T-helper 17 cell (primary cell): ENCODE measurements around the gene TUBB. TPM values are rescaled to one million over a fixed set of nuclear protein-coding genes. Genes with fewer than 3 reads are reported as not detected.

Source experiments
- ATAC-seq: fragments of 150-1000 bp; cut with Tn5 transposase; 2 replicates; pipeline ENCODE4 v1.10.0; 2021; ENCODE audit warnings: mild to moderate bottlenecking, moderate library complexity
- DNase-seq, 3 donors: peaks; one replicate each; pipeline versions ENCODE4 v3.0.0 to v3.0.0-alpha.2; 2020 to 2021
- H3K9me3 ChIP-seq: one replicate; pipeline ENCODE4 v1.7.0; 2013; ENCODE audit warnings: low read length, mild to moderate bottlenecking; ENCODE audit not compliant: control insufficient read depth, poor library complexity, severe bottlenecking
- H3K27ac Mint-ChIP-seq: one replicate; pipeline ENCODE4 v1.8.0; 2022; ENCODE audit warnings: mild to moderate bottlenecking, moderate library complexity, mixed read lengths
- H3K27me3 Mint-ChIP-seq: one replicate; pipeline ENCODE4 v1.8.0; 2022; ENCODE audit warnings: mixed read lengths
- H3K36me3 Mint-ChIP-seq: one replicate; pipeline ENCODE4 v1.8.0; 2022; ENCODE audit warnings: low read depth, mixed read lengths
- H3K4me1 Mint-ChIP-seq: one replicate; pipeline ENCODE4 v1.8.0; 2022; ENCODE audit warnings: mild to moderate bottlenecking, mixed read lengths
- H3K4me3 Mint-ChIP-seq: one replicate; pipeline ENCODE4 v1.8.0; 2022; ENCODE audit warnings: mild to moderate bottlenecking, moderate library complexity, mixed read lengths
- total RNA-seq, 4 donors: library from RNA in 2 of 4; stranded (reverse) in 2 of 4; gene quantifications; one replicate each; pipeline ENCODE4 v1.2.3 and lab custom pipeline; 2022 to 2026

TUBB gene
- total RNA-seq, 2 donors from 2014 or later: 104 to 108 TPM

DNA sequence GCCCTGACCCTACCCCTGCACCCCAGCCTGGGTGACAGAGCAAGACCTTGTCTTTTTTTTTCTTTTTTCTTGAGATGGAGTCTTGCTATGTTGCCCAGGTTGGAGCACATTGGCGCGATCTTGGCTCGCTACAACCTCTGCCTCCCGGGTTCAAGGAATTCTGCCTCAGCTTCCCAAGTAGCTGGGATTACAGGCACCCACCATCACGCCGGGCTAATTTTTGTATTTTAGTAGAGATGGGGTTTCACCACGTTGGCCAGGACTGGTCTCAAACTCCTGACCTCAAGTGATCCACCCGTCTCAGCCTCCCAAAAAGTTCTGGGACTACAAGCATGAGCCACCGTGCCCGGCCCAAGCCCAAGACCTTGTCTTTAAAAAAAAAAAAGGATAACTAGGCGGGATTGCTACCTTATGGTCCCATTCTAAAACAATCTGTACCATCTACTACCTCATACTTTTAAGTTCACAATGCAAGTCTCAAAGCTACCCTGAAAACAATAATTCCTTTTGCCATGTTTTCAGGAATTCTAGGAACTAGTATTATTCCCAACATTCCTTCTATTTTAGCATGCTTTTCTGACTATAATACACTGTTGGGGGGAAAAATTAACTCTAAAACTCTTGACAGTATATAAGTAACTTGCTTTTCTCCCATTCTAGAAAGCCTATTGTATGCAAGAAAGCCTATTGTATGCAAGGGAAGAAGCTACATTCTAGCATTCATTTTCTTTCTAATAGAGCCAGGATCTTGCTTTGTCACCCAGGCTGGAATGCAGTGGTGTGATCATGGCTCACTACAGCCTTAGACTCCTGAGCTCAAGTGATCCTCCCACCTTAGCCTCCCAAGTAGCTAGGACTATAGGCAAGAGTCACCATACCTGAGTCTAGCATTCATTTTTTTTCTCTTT, 6.6 kb downstream of the TUBB start:
- Mint-ChIP-seq H3K27ac (peak overlapping the region; percentile 27), H3K4me1 (peaks cover 47% of the 10 kb centered on the region), H3K27me3 (no peaks in the 10 kb centered on the region), H3K36me3 (peaks cover 8% of the 10 kb centered on the region), H3K4me3 (no peak overlapping the region)
- no peaks in the 10 kb centered on the region for H3K9me3 ChIP-seq
- no peak for ATAC-seq
- no peak for DNase-seq

DNA sequence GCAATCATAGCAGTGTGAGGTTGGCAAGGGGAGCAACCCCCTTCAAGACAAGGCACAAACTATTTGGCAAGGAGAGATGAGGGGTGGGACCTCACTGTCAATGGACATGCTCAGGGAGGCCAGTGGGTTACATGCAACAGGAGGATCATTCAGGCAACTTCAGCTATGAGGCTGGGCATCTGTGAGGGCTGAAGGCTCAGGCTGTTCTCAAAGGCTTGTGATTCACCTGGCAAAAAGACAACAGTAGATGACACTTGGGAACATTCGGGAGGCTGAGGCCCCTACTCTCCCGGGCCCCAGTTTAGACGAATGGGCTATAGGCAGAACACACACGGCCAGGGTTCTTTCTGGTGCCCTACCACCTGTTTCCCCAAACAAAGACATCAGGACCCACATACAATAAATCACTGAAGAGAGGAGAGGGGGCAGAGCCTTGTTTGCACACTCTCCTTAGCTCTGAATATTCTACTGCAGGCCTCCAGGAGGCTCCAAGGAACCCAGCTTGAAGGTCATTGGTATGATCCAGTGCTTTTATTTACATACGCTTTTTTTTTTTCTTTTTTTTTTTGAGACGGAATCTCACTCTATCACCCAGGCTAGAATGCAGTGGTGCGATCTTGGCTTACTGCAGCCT, 7.9 kb downstream of the TUBB start:
- Mint-ChIP-seq H3K27me3 (no peaks in the 10 kb centered on the region), H3K4me3 (no peak overlapping the region), H3K4me1 (peaks cover 38% of the 10 kb centered on the region), H3K36me3 (peaks cover 5% of the 10 kb centered on the region), H3K27ac (no peak overlapping the region)
- DNase-seq: no peak
- no peaks in the 10 kb centered on the region for H3K9me3 ChIP-seq
- ATAC-seq: no peak

- peak overlapping the region; percentile 60 for H3K4me3 Mint-ChIP-seq
- H3K27ac Mint-ChIP-seq: no peak overlapping the region
- no peaks in the 10 kb centered on the region for H3K27me3 Mint-ChIP-seq
- no peaks in the 10 kb centered on the region for H3K9me3 ChIP-seq
- ATAC-seq: peak; percentile 98
- peaks cover 24% of the 10 kb centered on the region for H3K4me1 Mint-ChIP-seq
- H3K36me3 Mint-ChIP-seq: no peaks in the 10 kb centered on the region
- DNase-seq: peak; percentile 72 to 77 (median 76)
Measured at GRCh38 chr6:30730601-30731435, 10.7 kb downstream of the TUBB start.

DNA sequence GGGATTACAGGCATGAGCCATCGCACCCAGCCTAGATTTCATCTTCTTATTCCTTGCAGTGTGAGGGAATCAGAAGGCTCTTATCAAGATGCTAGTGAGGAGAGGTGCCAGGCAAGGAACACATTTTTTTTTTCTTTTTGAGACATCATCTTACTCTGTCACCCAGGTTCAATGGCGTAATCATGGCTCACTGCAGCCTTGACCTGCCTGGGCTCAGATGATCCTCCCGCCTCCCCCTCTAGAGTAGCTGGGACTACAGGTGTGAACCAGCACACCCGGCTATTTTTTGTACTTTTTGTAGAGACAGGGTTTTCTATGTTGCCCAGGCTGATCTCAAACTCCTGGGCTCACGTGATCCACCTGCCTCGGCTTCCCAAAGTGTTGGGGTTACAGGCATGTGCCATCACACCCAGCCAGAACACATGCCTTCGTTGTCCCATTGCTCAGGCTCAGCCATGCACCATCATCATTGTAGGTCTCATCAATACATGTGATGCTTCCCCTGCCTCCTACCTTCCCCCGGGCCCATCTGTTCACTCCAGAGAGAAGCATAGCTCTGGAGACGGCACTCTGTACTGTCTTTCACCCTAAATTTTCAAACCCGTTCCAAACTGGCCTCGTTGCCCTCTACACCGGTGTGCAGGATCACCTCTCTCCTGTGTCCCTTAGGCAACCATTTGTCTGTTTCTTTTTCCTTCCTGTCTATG, 12.2 kb downstream of the TUBB start:
- Mint-ChIP-seq H3K4me1 (peaks cover 33% of the 10 kb centered on the region), H3K27ac (no peak overlapping the region), H3K27me3 (no peaks in the 10 kb centered on the region), H3K4me3 (peak overlapping the region; percentile 39), H3K36me3 (peaks cover 3% of the 10 kb centered on the region)
- ATAC-seq (no peak), DNase-seq (no peak)
- H3K9me3 ChIP-seq: no peaks in the 10 kb centered on the region

DNA sequence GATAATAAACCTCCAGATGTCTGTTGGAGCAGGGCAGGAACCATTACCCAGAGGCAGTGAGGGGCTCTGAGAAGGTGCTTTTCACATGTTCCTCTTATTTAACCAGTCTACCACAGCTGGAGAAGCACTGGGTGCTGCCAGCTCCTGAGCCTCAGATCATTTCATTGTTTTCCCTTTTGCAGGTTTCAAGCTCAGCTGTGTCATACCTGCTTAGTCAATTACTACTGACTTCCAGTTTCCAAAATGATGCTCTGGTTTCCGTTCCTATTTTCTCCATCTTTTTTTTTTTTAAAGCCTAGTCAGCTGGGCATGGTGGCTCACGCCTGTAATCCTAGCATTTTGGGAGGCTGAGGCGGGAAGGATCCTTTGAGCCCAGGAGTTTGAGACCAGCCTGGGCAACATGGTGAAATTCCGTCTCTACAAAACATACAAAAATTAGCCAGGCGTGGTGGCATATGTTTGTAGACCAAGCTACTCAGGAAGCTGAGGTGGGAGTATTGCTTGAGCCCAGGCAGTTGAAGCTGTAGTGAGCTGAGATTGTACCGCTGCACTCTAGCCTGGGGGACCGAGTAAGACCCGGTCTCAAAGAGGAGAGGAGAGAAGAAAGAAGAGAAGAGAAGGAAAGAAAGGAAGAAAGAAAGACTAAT, 15.6 kb downstream of the TUBB start:
- H3K27ac Mint-ChIP-seq: no peak overlapping the region
- peaks cover 43% of the 10 kb centered on the region for H3K4me1 Mint-ChIP-seq
- no peaks in the 10 kb centered on the region for H3K9me3 ChIP-seq
- H3K27me3 Mint-ChIP-seq: no peaks in the 10 kb centered on the region
- DNase-seq: no peak
- no peak for ATAC-seq
- peaks cover 3% of the 10 kb centered on the region for H3K36me3 Mint-ChIP-seq
- H3K4me3 Mint-ChIP-seq: peak overlapping the region; percentile 3

GRCh38 chr6:30738532-30738931, 18.4 kb downstream of the TUBB start:
- ATAC-seq: no peak
- Mint-ChIP-seq H3K4me3 (no peak overlapping the region), H3K4me1 (peaks cover 59% of the 10 kb centered on the region), H3K27me3 (no peaks in the 10 kb centered on the region), H3K36me3 (peaks cover 11% of the 10 kb centered on the region), H3K27ac (no peak overlapping the region)
- no peak for DNase-seq
- no peaks in the 10 kb centered on the region for H3K9me3 ChIP-seq

GRCh38 chr6:30740540-30740870, 20.4 kb downstream of the TUBB start:
- Mint-ChIP-seq H3K4me1 (peaks cover 63% of the 10 kb centered on the region), H3K27me3 (no peaks in the 10 kb centered on the region), H3K36me3 (peaks cover 11% of the 10 kb centered on the region), H3K4me3 (peak overlapping the region; percentile 41), H3K27ac (peak overlapping the region; percentile 63)
- no peak for ATAC-seq
- DNase-seq: no peak
- no peaks in the 10 kb centered on the region for H3K9me3 ChIP-seq

DNA sequence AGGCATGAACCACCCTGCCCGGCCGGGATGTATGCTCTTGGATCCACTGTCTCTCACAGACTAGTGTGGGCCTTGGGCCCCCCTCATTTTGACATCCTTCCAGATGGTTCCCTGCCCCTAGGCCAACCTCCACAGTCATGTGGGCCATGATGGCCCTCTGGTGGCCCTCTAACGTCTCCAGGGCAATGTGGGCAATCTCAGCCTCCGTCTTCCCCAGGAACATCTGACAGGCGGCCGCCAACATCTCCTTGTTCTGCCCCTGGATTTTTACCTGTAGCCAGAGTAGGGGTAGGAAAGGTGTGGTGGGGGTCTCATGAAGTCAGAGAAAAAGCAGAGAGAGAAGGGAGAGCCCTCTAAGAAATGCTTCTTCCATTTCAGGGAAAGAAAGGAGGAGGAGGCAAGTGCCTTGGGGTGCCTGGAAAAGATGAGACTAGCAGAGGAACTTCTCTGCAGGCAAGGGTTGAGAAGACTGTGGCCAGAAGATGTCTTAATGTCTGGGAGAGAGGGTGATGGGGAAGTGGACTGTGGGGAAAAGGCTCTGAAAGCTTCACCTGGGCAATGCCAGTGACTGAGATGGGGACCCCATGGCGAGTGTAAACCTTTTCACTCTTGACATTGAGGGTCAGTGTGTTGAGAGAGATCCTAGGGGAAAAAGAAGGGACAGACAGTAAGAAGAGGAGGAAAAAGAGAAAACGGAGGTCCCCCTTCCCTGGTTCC, 21.1 kb downstream of the TUBB start:
- Mint-ChIP-seq H3K27me3 (no peaks in the 10 kb centered on the region), H3K4me1 (peaks cover 60% of the 10 kb centered on the region), H3K36me3 (peaks cover 11% of the 10 kb centered on the region), H3K27ac (peak overlapping the region; percentile 92), H3K4me3 (peak overlapping the region; percentile 95)
- ATAC-seq (no peak), DNase-seq (no peak)
- no peaks in the 10 kb centered on the region for H3K9me3 ChIP-seq

DNA sequence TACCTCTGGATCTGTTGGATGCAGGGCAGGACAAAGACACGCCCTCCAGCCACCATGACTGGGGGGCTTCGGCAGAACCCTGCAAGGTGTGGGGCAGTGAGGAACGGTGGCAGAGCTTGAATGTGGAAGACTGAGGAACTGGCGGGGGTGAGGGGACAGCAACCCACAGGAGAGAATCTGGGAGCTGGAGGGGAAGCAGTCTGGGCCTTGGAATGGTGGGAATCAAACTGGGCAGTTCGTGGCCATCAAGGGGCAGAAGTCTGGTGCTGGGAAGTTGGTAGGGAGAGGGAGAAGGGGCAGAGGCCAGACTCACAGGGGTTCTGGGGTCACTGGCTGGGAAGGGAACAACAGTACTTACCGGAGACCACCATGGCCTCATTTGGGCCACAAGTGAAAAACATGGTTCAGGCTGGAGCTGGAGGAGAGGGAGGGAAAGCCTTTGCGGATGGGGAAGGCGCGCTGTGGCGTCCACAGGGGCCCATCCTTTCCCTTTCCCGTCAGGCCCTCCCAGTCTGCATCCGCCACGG, 21.7 kb downstream of the TUBB start:
- no peaks in the 10 kb centered on the region for H3K9me3 ChIP-seq
- H3K36me3 Mint-ChIP-seq: peaks cover 10% of the 10 kb centered on the region
- H3K4me3 Mint-ChIP-seq: peak overlapping the region; percentile 95
- DNase-seq (no peak), ATAC-seq (no peak)
- peaks cover 56% of the 10 kb centered on the region for H3K4me1 Mint-ChIP-seq
- H3K27ac Mint-ChIP-seq: peak overlapping the region; percentile 92
- no peaks in the 10 kb centered on the region for H3K27me3 Mint-ChIP-seq

DNA sequence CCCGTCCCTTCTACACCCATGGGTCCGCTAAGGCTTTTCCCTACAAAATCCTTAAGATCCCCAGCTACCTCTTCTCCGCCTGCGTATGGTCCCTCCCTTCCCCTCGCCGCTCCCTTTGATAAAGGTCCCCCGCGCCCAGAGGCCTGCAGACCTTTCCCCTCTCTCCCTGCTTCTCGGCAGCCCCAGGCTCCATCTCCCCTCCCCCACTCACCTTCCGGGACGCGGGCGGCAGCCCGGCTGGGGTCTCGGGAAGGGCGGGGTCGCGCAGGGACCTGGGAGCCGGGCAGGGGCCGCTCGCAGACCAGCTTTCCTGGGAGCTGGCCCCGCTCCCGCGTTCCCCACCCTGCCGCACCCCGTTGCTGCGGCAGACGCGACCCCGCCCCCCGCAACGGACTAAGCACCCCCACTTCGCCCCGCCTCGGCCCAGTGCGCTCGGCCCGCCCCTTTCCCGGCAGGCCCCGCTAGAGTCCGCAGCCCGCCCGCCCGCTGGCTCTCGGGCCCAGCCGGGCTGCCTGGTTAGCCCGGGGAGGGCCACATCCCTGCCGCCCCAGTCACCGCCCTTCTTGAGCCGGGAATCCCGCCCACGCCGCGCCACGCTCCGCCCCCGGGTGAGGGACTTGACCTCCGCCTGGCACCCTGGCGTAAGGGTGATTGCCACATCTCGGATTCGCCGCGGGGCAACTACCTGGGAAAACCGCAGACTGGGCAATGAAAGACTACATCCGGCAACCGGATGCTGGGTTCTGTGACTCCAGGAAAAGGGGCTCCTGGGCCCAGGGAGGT, 22.4 kb downstream of the TUBB start, which contains the start of gene FLOT1:
Gene FLOT1 (minus strand): TSS at position 372 of the 783 bp plus-strand sequence. CDS start 498 bp downstream, outside the sequence.
- Mint-ChIP-seq H3K36me3 (peaks cover 9% of the 10 kb centered on the region), H3K4me1 (peaks cover 53% of the 10 kb centered on the region)

More for the DNA sequence above, 22.4 kb downstream of the TUBB start, which contains the start of gene FLOT1:
- DNase-seq: peak; percentile 59 to 75 (median 75)
- H3K27ac Mint-ChIP-seq: peak within 1 kb of the TSS; percentile 92
- peak within 1 kb of the TSS; percentile 95 for H3K4me3 Mint-ChIP-seq
- H3K9me3 ChIP-seq: no peaks in the 10 kb centered on the region
- no peaks in the 10 kb centered on the region for H3K27me3 Mint-ChIP-seq
- ATAC-seq: peak; percentile 68
